DND-41 (cell line): Measurements from ENCODE around the gene STAT5B.

ENCODE experiments used
- ATAC-seq: fragments of 200-7000 bp; cut with Tn5 transposase; 3 replicates; pipeline ENCODE4 v1.9.1; 2021; ENCODE audit warnings: low read depth; ENCODE audit not compliant: insufficient read depth
- DNase-seq: peaks from one replicate; pipeline ENCODE4 v3.0.0-alpha.2; 2020
- H2AFZ ChIP-seq: 2 replicates; pipeline ENCODE4 v1.6.0; 2012; ENCODE audit warnings: low read depth, low read length
- H3K27ac ChIP-seq: 2 replicates; pipeline ENCODE4 v1.5.1; 2012; ENCODE audit warnings: low read length, inconsistent platforms
- H3K27me3 ChIP-seq: fragments of 200-600 bp; sonication (generic); 2 replicates; pipeline ENCODE4 v1.6.0; 2012; ENCODE audit warnings: low read length, mild to moderate bottlenecking, inconsistent platforms; ENCODE audit not compliant: insufficient read depth, poor library complexity
- H3K36me3 ChIP-seq: 2 replicates; pipeline ENCODE4 v1.5.1; 2012; ENCODE audit warnings: low read length, inconsistent platforms; ENCODE audit not compliant: insufficient read depth
- H3K4me1 ChIP-seq: 2 replicates; pipeline ENCODE4 v1.5.1; 2012; ENCODE audit warnings: mild to moderate bottlenecking, low read length; ENCODE audit not compliant: insufficient read depth
- H3K4me2 ChIP-seq: 2 replicates; pipeline ENCODE4 v1.6.0; 2012; ENCODE audit warnings: mild to moderate bottlenecking, moderate library complexity, low read length, inconsistent platforms; ENCODE audit not compliant: insufficient read depth
- H3K4me3 ChIP-seq, 2 experiments: fragments of 200-600 bp in 1 of 2; shearing (Covaris generic) in 1 of 2; 2 replicates each; pipeline ENCODE4 v1.5.1; 2012 to 2016; ENCODE audit warnings: inconsistent platforms in 2 of 2, low read length in 2 of 2, mild to moderate bottlenecking in 2 of 2, low read depth in 1 of 2, moderate library complexity in 1 of 2
- H3K79me2 ChIP-seq: 2 replicates; pipeline ENCODE4 v1.6.0; 2012; ENCODE audit warnings: low read length, inconsistent platforms; ENCODE audit not compliant: insufficient read depth
- H3K9ac ChIP-seq: 2 replicates; pipeline ENCODE4 v1.6.0; 2012; ENCODE audit warnings: low read depth, mild to moderate bottlenecking, inconsistent platforms, low read length, moderate library complexity
- H3K9me3 ChIP-seq: 2 replicates; pipeline ENCODE4 v1.5.1; 2012; ENCODE audit warnings: low read length, moderate library complexity, mild to moderate bottlenecking, inconsistent platforms; ENCODE audit not compliant: insufficient read depth, severe bottlenecking
- H4K20me1 ChIP-seq: 2 replicates; pipeline ENCODE4 v1.6.0; 2012; ENCODE audit warnings: low read length; ENCODE audit not compliant: insufficient read depth
- CTCF ChIP-seq: IDR thresholded peaks from 2 replicates; pipeline ENCODE4 v1.5.1; 2012; ENCODE audit warnings: borderline replicate concordance, low read length, moderate library complexity, mild to moderate bottlenecking; ENCODE audit not compliant: poor library complexity, severe bottlenecking; ENCODE audit errors: extremely low read depth
- EZH2 ChIP-seq: IDR thresholded peaks from 3 replicates; pipeline ENCODE4 v1.6.1; 2012; ENCODE audit warnings: borderline replicate concordance, low read depth, mild to moderate bottlenecking, moderate library complexity, low read length, inconsistent platforms; ENCODE audit not compliant: severe bottlenecking

STAT5B gene

GRCh38 chr17:42311240-42312034 is 35.2 kb upstream of the STAT5B start:
- Histone ChIP-seq H3K4me1 (peaks cover 17% of the 10 kb centered on the region), H3K36me3 (peaks cover 14% of the 10 kb centered on the region; the same call in 1 of the 2 replicates), H3K4me2 (peak overlapping the region; percentile 91), H3K4me3 (no peak overlapping the region), H3K9me3 (no peaks in the 10 kb centered on the region), H3K27ac (no peak overlapping the region), H3K27me3 (no peaks in the 10 kb centered on the region), H4K20me1 (peaks cover 8% of the 10 kb centered on the region; the same call in 1 of the 2 replicates), H3K9ac (no peak overlapping the region; the same call in 1 of the 2 replicates), H2AFZ (no peak overlapping the region), H3K79me2 (no peaks in the 10 kb centered on the region)
- no peak for TF ChIP-seq CTCF
- TF ChIP-seq EZH2, result no peak
- DNase-seq (no peak), ATAC-seq (no peak)

GRCh38 chr17:42310787-42311215 is 34.6 kb upstream of the STAT5B start:
- no peaks in the 10 kb centered on the region for H3K27me3 ChIP-seq
- ATAC-seq, result no peak
- H3K79me2 ChIP-seq, result no peaks in the 10 kb centered on the region
- peaks cover 8% of the 10 kb centered on the region; the same call in 1 of the 2 replicates for H4K20me1 ChIP-seq
- H3K4me3 ChIP-seq, result no peak overlapping the region
- H3K36me3 ChIP-seq, result peaks cover 13% of the 10 kb centered on the region; the same call in 1 of the 2 replicates
- no peaks in the 10 kb centered on the region for H3K9me3 ChIP-seq
- no peak overlapping the region for H3K27ac ChIP-seq
- no peak overlapping the region for H2AFZ ChIP-seq
- no peak overlapping the region for H3K9ac ChIP-seq
- DNase-seq, result no peak
- no peak for TF ChIP-seq EZH2
- H3K4me1 ChIP-seq, result peaks cover 17% of the 10 kb centered on the region
- no peak overlapping the region for H3K4me2 ChIP-seq

- H3K9me3 ChIP-seq, result no peaks in the 10 kb centered on the region
- no peak overlapping the region for H3K9ac ChIP-seq
- peaks cover 8% of the 10 kb centered on the region; the same call in 1 of the 2 replicates for H3K36me3 ChIP-seq
- H3K27ac ChIP-seq, result no peak overlapping the region
- no peaks in the 10 kb centered on the region for H3K27me3 ChIP-seq
- no peaks in the 10 kb centered on the region for H3K79me2 ChIP-seq
- DNase-seq (no peak), ATAC-seq (no peak)
- no peak overlapping the region for H3K4me2 ChIP-seq
- peaks cover 8% of the 10 kb centered on the region; the same call in 1 of the 2 replicates for H4K20me1 ChIP-seq
- H3K4me3 ChIP-seq, result no peak overlapping the region
- peaks cover 17% of the 10 kb centered on the region for H3K4me1 ChIP-seq
- H2AFZ ChIP-seq, result no peak overlapping the region
- TF ChIP-seq CTCF (no peak), EZH2 (no peak)
Measured at GRCh38 chr17:42309986-42310786, 34.0 kb upstream of the STAT5B start.

- Histone ChIP-seq H3K27ac (no peak overlapping the region), H3K27me3 (no peaks in the 10 kb centered on the region), H3K4me3 (no peak overlapping the region), H3K9me3 (no peaks in the 10 kb centered on the region), H3K4me1 (peaks cover 17% of the 10 kb centered on the region), H3K4me2 (no peak overlapping the region), H4K20me1 (peaks cover 8% of the 10 kb centered on the region; the same call in 1 of the 2 replicates), H3K9ac (no peak overlapping the region), H3K36me3 (peaks cover 4% of the 10 kb centered on the region; the same call in 1 of the 2 replicates), H3K79me2 (no peaks in the 10 kb centered on the region), H2AFZ (no peak overlapping the region)
- no peak for TF ChIP-seq CTCF
- TF ChIP-seq EZH2, result no peak
- no peak for DNase-seq
- ATAC-seq, result no peak
Measured at GRCh38 chr17:42309142-42309541, 33.0 kb upstream of the STAT5B start.
